ENCODE results near the gene MINDY1.

GRCh38 chr1:151054971-151055547, 48.4 kb upstream of the MINDY1 start:
- no peak for TF ChIP-seq CTCF (IDR thresholded peaks at IDR 0.05)
- TF ChIP-seq EP300 (IDR thresholded peaks at IDR 0.05): no peak
- TF ChIP-seq POLR2A (IDR thresholded peaks at IDR 0.05): no peak

All from tibial nerve (tissue), 4 donors.